K562 treated with DMSO at 1 percent for 4 hours (cell line): ENCODE measurements around the gene FANCC. TPM values are rescaled to one million over a fixed set of nuclear protein-coding genes. Genes with fewer than 3 reads are reported as not detected.

ENCODE experiments used
- total RNA-seq: library from RNA; unstranded; fragments of 300-600 nt; gene quantifications from 2 replicates; pipeline ENCODE4 v1.2.3, GENCODE V29; 2022; ENCODE audit not compliant: insufficient read depth

The FANCC gene
- total RNA-seq = 6.2 and 8.8 TPM in 2 replicates

GRCh38 chr9:95317119-95317892, at the start of gene FANCC:
FANCC (minus strand) TSS chr9:95317709; CDS start chr9:95249291, 68,418 bp downstream.

Other genes with a start within 250 kb of the FANCC start
- 2.6 TPM in 2 replicates for gene PTCH1, start 199.3 kb upstream of the FANCC start, total RNA-seq